SK-N-SH treated with all-trans-retinoic acid at 6 μM for 48 hours (cell line): ENCODE data around the gene CTSD.

Experiments used
- ATAC-seq: fragments of 200-7000 bp; cut with Tn5 transposase; 3 replicates; pipeline ENCODE4 v1.9.1; 2020; ENCODE audit warnings: mild to moderate bottlenecking, moderate library complexity
- ARNTL ChIP-seq: fragments of 450-650 bp; formaldehyde crosslinking; IDR thresholded peaks from 2 replicates; pipeline ENCODE4 v1.5.0; 2020; ENCODE audit warnings: low read depth, mild to moderate bottlenecking, moderate library complexity, borderline replicate concordance
- BACH2 ChIP-seq: fragments of 250-450 bp; sonication (Bioruptor Pico); IDR thresholded peaks from 2 replicates; pipeline ENCODE4 v1.9.0; 2021; ENCODE audit warnings: mild to moderate bottlenecking, borderline replicate concordance
- ESRRG ChIP-seq: fragments of 250-450 bp; sonication (Bioruptor Pico); IDR thresholded peaks from 2 replicates; pipeline ENCODE4 v1.6.1; 2021; ENCODE audit warnings: mild to moderate bottlenecking
- GLIS3 ChIP-seq: fragments of 250-450 bp; sonication (Bioruptor Pico); IDR thresholded peaks from 2 replicates; pipeline ENCODE4 v1.5.0; 2020; ENCODE audit warnings: mild to moderate bottlenecking, moderate library complexity
- ISL1 ChIP-seq: fragments of 250-450 bp; sonication (Bioruptor Pico); IDR thresholded peaks from 2 replicates; pipeline ENCODE4 v2.1.2; 2022; ENCODE audit warnings: mild to moderate bottlenecking, moderate library complexity
- OSR1 ChIP-seq: fragments of 250-450 bp; sonication (Bioruptor Pico); IDR thresholded peaks from 2 replicates; pipeline ENCODE4 v1.8.0; 2022; ENCODE audit warnings: moderate library complexity, mild to moderate bottlenecking, inconsistent platforms
- PPARA ChIP-seq: fragments of 250-450 bp; sonication (Bioruptor Pico); IDR thresholded peaks from 2 replicates; pipeline ENCODE4 v1.5.0; 2020; ENCODE audit warnings: mild to moderate bottlenecking, borderline replicate concordance
- RARB ChIP-seq: fragments of 250-450 bp; sonication (Bioruptor Pico); IDR thresholded peaks from 2 replicates; pipeline ENCODE4 v1.8.0; 2021; ENCODE audit warnings: mild to moderate bottlenecking, moderate library complexity
- SNAI2 ChIP-seq: fragments of 250-450 bp; sonication (Bioruptor Pico); IDR thresholded peaks from 2 replicates; pipeline ENCODE4 v1.5.0; 2020; ENCODE audit warnings: mild to moderate bottlenecking, moderate library complexity
- TCF4 ChIP-seq: fragments of 250-450 bp; sonication (Bioruptor Pico); IDR thresholded peaks from 2 replicates; pipeline ENCODE4 v1.8.0; 2021; ENCODE audit warnings: mild to moderate bottlenecking, moderate library complexity, borderline replicate concordance
- TOX ChIP-seq: fragments of 250-450 bp; sonication (Bioruptor Pico); IDR thresholded peaks from 2 replicates; pipeline ENCODE4 v1.8.0; 2021; ENCODE audit warnings: mild to moderate bottlenecking, moderate library complexity, borderline replicate concordance
- ZC3H10 ChIP-seq: fragments of 250-450 bp; sonication (Bioruptor Pico); IDR thresholded peaks from 2 replicates; pipeline ENCODE4 v1.5.1; 2021; ENCODE audit warnings: mild to moderate bottlenecking, moderate library complexity
- ZFP3 ChIP-seq: fragments of 250-450 bp; sonication (Bioruptor Pico); IDR thresholded peaks from 2 replicates; pipeline ENCODE4 v1.5.0; 2020; ENCODE audit warnings: mild to moderate bottlenecking, moderate library complexity
- ZFP30 ChIP-seq: fragments of 450-650 bp; formaldehyde crosslinking; IDR thresholded peaks from 2 replicates; pipeline ENCODE4 v1.5.0; 2022; ENCODE audit warnings: mild to moderate bottlenecking, moderate library complexity
- ZNF70 ChIP-seq: fragments of 450-650 bp; formaldehyde crosslinking; IDR thresholded peaks from 2 replicates; pipeline ENCODE4 v1.5.0; 2020; ENCODE audit warnings: mild to moderate bottlenecking, moderate library complexity
- ZNF8 ChIP-seq: fragments of 450-650 bp; formaldehyde crosslinking; IDR thresholded peaks from 2 replicates; pipeline ENCODE4 v1.5.0; 2020; ENCODE audit warnings: mild to moderate bottlenecking, moderate library complexity
- TF ChIP-seq, protein P1 (sequence below): fragments of 250-450 bp; sonication (Bioruptor Pico); IDR thresholded peaks from 2 replicates; pipeline ENCODE4 v1.8.0; 2020; ENCODE audit warnings: mild to moderate bottlenecking, moderate library complexity, borderline replicate concordance
- TF ChIP-seq, protein P2 (sequence below): fragments of 250-450 bp; sonication (Bioruptor Pico); IDR thresholded peaks from 2 replicates; pipeline ENCODE4 v1.8.0; 2021; ENCODE audit warnings: low read depth, mild to moderate bottlenecking, moderate library complexity, borderline replicate concordance
- TF ChIP-seq, protein P3 (sequence below): fragments of 250-450 bp; sonication (Bioruptor Pico); IDR thresholded peaks from 2 replicates; pipeline ENCODE4 v1.5.1; 2021; ENCODE audit warnings: mild to moderate bottlenecking, moderate library complexity

Gene CTSD

DNA sequence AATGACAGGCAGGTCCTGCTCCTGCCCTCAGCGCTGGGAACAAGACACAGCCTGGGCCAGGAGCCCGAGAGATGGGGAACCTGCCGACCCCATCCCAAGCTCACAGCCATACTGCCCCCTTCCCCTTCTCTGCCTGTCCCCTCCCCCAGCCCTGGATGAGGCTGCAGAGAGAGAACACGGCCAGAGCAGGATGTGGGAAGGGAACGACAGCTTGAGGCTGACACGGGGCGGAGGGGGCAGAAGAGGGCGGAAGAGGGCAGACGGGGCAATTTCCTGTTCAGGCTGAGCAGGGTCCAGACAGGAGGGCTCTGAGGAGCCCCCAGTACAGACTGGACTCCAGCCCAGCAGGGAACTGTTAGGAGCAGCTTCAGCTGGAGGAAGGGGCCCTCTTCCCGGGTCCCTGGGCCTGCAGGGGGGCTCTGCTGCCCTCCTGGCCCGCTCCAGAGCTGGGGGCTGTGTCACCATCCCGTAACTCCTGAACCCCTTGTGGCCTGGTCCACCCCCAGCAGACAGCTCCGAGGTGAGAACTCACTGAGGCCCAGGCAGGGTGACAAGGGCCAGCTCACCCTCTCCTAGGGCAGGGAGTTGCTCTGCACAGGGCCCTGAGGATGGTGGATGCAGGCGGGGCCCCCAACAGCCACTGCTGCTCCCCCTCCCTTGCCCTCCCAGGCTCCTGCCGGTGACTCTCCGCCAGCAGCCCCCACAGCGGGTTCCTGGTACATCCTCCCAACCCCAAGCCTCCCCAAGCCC lies 5.7 kb downstream of the CTSD start (continued):
- TF ChIP-seq TOX (CRISPR knock-in tag), result no peak

DNA sequence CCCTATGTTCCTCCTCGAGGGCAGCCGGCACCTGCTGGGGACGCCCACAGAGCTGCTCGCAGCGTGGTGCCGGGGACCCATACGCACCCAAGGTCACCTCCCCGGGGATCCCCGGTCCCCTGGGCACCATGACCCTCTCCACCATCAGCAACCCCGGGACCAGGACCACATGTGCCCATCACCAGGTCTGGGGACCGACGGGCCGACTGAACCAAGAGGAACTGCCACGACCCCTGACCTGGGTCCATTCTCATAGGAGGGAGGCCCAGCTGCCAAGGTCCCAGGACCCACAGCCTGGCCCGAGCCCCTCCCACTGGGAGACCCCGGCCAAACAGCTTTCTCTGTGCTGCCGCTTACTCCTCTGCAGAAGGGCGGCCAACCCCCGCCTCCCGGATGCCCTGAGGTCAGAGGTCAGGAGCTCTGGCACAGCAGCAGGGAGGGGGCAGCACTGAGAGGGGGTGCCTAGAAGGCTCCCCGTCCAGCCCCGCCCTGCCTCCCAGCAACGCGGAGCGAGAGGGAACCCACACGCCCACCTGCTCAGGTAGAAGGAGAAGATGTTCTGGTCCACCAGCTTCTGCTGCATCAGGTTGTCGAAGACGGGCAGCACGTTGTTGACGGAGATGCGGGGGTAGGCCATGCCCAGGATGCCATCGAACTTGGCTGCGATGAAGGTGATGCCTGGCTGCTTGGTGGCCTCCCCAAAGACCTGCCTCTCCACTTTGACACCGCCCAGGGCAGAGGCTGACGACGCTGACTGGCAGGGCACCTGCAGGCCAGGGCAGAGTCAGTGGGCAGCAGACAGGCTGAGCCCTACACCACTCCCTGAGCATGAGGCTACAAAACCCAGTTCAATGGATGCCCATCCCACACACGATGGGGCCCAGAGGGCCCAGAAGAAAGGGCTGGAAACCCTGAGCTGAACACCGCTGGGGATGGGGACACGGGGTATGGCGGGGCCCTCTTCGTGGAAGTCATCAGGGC lies 6.6 kb downstream of the CTSD start:
- ATAC-seq, result no peak
- TF ChIP-seq, protein P1, sequence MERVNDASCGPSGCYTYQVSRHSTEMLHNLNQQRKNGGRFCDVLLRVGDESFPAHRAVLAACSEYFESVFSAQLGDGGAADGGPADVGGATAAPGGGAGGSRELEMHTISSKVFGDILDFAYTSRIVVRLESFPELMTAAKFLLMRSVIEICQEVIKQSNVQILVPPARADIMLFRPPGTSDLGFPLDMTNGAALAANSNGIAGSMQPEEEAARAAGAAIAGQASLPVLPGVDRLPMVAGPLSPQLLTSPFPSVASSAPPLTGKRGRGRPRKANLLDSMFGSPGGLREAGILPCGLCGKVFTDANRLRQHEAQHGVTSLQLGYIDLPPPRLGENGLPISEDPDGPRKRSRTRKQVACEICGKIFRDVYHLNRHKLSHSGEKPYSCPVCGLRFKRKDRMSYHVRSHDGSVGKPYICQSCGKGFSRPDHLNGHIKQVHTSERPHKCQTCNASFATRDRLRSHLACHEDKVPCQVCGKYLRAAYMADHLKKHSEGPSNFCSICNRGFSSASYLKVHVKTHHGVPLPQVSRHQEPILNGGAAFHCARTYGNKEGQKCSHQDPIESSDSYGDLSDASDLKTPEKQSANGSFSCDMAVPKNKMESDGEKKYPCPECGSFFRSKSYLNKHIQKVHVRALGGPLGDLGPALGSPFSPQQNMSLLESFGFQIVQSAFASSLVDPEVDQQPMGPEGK (CRISPR knock-in tag), result no peak
- no peak for TF ChIP-seq RARB
- TF ChIP-seq, protein P2, sequence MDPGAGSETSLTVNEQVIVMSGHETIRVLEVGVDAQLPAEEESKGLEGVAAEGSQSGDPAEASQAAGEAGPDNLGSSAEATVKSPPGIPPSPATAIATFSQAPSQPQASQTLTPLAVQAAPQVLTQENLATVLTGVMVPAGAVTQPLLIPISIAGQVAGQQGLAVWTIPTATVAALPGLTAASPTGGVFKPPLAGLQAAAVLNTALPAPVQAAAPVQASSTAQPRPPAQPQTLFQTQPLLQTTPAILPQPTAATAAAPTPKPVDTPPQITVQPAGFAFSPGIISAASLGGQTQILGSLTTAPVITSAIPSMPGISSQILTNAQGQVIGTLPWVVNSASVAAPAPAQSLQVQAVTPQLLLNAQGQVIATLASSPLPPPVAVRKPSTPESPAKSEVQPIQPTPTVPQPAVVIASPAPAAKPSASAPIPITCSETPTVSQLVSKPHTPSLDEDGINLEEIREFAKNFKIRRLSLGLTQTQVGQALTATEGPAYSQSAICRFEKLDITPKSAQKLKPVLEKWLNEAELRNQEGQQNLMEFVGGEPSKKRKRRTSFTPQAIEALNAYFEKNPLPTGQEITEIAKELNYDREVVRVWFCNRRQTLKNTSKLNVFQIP (CRISPR knock-in tag), result no peak
- TF ChIP-seq TOX (CRISPR knock-in tag), result no peak
- TF ChIP-seq ARNTL, result no peak
- no peak for TF ChIP-seq OSR1 (CRISPR knock-in tag)
- no peak for TF ChIP-seq BACH2 (CRISPR knock-in tag)
- TF ChIP-seq PPARA (CRISPR knock-in tag), result no peak
- no peak for TF ChIP-seq ESRRG (CRISPR knock-in tag)

DNA sequence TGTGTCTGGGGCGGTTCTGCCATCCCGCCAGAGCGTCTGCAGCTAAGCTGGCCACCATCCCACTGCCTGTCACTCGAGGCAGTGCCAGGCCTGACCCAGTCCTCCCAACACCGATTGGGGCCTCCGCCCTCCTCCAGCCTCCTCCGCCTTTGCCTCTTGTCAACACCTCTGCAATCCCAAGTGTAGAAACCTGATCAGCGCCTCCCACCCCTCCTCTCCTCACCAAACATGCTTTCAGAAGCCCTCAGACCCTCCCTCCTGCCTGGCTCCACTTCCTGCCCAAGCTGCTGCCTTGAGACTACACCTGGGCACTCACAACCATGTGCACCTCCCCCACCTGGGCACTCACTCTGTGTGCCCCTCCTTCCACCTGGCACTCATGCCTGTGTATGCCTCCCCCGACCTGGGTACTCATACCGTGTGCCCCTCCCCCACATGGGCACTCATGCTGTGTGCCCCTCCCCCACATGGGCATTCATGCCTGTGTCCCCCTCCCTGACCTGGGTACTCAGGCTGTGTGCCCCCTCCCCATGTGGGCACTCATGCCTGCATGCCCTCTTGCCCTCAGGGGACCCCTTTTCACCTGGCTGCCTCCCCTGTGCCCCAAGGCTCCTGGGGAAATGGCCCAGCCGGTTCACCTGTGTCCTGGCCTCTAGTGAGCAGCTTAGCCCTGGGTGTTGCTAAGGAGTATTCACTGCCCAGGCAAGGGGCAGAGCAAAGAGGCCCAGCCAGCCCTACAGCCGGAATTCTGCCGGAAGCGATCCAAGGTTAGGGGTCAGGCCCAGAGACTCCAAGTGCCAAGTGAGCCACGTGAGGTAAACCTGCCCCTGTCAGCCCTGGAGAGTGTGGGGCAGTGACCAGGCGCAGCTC lies 7.8 kb downstream of the CTSD start:
- TF ChIP-seq ZC3H10 (CRISPR knock-in tag) (no peak), OSR1 (CRISPR knock-in tag) (no peak), GLIS3 (CRISPR knock-in tag) (no peak), ISL1 (CRISPR knock-in tag) (no peak), ESRRG (CRISPR knock-in tag) (no peak), SNAI2 (CRISPR knock-in tag) (no peak)
- TF ChIP-seq, protein P1 (CRISPR knock-in tag), result no peak
- TF ChIP-seq, protein P3, sequence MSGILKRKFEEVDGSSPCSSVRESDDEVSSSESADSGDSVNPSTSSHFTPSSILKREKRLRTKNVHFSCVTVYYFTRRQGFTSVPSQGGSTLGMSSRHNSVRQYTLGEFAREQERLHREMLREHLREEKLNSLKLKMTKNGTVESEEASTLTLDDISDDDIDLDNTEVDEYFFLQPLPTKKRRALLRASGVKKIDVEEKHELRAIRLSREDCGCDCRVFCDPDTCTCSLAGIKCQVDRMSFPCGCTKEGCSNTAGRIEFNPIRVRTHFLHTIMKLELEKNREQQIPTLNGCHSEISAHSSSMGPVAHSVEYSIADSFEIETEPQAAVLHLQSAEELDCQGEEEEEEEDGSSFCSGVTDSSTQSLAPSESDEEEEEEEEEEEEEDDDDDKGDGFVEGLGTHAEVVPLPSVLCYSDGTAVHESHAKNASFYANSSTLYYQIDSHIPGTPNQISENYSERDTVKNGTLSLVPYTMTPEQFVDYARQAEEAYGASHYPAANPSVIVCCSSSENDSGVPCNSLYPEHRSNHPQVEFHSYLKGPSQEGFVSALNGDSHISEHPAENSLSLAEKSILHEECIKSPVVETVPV (CRISPR knock-in tag), result no peak
- ATAC-seq, result no peak

DNA sequence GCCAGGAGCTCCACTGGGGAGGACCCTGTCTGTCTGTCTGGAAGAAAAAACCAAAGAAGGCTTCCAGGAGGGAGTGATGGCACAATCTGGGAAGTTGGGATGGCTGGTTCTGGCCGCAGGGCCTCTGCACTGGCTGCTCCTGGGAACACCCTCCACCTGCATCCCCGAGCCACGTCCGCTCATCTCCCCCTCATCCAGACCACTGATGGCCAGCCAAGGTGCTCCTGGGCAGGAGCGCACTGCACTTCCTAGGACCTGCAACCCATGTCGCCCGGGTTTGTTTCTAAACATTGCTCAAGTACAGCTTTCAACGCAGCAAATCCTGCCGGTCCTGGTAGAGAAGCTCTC lies 8.4 kb downstream of the CTSD start:
- ATAC-seq, result no peak
- TF ChIP-seq, protein P3 (CRISPR knock-in tag), result no peak
- no peak for TF ChIP-seq ZC3H10 (CRISPR knock-in tag)
- no peak for TF ChIP-seq ZFP30
- TF ChIP-seq RARB, result no peak
- TF ChIP-seq ZFP3 (CRISPR knock-in tag), result no peak
- TF ChIP-seq TOX (CRISPR knock-in tag), result no peak
- TF ChIP-seq TCF4 (CRISPR knock-in tag), result no peak
- no peak for TF ChIP-seq ZNF8
- no peak for TF ChIP-seq ZNF70 (CRISPR knock-in tag)
- TF ChIP-seq BACH2 (CRISPR knock-in tag), result no peak
- TF ChIP-seq SNAI2 (CRISPR knock-in tag), result no peak
- TF ChIP-seq GLIS3 (CRISPR knock-in tag), result no peak
- no peak for TF ChIP-seq ARNTL
- TF ChIP-seq ESRRG (CRISPR knock-in tag), result no peak
- TF ChIP-seq, protein P2 (CRISPR knock-in tag), result no peak
